ENCODE results near the gene STIP1. TPM values are rescaled to one million over a fixed set of nuclear protein-coding genes. Genes with fewer than 3 reads are reported as not detected.

STIP1 gene
- total RNA-seq (2022; extraction: Qiagen RNA extraction; ENCODE audit: low read depth) = 265 to 294 TPM (median 293 TPM) in 5 replicates

DNA sequence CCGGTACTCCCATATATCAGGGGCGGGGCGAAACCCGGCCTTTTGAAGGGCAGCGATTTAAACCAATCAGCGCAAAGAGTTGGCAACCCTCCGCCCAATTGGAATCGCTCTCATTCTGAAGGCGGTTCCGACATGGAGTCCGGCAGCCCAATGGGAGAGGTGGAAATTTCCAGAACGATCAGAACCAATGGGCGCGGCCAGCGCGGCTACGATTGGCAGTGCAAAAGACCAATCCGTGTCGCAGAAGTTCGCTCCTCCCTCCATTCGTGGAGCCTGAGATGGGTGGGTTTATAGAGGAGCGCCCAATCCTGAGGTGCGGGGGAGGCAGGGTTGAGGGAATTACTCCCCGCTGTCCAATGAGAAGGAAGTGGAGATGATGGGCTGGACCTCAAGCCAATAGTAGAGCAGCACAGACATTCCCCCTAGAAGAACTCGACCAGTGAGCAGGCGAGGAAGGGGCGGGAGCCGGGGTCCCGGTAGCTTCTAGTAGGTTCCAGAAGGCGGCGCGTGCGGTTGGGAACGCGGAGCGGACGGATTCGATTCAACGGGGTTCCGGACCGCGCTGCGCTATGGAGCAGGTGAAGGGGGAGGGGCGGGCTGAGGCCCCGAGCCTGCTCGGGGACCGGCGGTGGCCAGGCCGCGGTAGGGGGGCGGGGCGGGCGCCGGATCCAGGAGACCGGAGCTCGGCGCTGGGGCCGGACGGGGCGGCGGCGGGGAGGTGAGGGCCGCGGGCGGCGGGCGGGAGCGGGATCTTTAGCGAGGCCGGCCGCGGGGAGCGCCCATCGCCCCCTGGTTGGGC is at the start of gene STIP1:
Gene STIP1, plus strand, starts transcription at position 479 of the 799 bp plus-strand sequence. Its CDS starts 91 bp downstream, at position 570.

DNA sequence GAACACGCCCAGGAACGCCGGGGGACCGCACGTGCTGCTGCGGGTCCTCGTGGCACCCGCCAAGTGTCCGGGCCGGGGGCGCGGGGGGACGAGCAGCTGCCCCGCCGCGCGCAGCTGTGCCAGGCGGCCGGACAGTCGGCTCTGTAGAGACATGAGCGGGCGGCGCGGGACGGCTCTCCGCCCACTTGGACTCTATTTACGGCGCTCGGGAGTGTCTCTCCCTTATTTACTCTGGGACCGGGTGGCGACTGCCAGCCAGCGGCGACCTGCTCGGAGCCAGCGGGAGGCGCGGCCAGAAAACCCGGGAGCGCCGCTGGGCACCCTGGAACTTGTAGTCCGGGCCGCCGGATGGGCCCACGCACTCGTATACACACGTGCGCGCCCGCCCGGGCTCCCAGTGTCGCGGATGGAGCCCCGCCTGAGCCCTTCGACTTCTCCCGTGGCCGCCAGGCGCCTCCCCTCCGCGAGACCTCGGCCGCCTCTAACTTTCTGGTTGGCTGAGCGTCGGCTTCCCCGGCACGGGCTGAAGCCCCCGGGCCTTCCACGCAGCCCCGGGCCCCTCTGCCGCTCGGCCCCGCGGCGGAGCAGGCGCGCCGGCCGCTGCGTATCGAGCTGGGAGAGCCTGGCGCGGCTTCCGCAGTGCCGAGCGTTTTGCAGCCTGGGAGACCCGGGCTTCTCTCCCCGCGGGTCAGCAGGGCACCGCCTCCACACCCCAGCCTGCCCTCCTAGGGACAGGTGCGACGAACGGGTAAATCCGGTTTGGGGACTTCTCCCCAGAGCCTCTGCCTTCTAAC is 19.9 kb upstream of the STIP1 start, which contains the start of gene MACROD1:
Gene MACROD1, minus strand, starts transcription at position 272 of the 794 bp plus-strand sequence. Its CDS starts 119 bp downstream, at position 153.

DNA sequence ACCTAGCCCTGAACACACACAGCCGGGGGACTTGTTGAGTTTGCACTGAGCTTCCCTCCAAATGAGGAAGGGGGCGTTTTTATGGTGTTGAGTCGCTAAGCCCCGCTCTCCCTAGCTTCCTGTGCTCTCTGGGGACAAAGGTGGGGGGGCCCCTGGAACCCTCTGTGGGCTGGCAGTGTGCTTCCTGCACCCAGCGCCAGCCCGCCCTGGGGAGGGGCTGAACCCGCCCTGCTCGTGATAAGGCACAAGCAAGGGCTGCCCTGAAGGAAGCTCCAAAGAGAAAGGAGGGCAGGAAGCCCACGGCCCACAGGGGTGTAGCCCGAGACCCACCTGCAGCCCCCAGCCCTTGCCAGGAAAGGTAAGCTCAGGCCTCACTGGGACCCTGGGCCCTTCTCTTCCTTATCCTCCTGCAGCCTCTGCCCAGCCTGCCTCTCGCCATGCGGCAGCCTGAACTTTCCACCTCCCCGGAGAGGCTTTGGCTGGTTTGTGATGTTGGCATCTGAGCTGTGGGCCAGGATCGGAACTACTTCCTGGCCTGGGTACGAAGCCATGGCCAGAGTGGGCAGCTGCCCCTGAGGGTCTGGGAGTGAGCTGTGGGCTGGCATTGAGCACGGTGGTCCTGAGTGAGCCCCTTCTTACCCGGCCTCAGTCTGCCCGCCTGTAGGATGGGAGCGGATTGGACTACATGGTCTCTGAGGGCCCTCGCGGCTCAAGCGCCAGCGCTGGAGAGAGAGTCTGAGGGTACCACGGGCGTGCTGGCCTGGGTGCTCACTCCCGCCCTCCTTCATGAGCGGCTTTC is 20.7 kb downstream of the STIP1 start, which contains the start of gene FERMT3:
Gene FERMT3, plus strand, starts transcription at position 265 of the 799 bp plus-strand sequence. CDS start 644 bp downstream, outside the sequence.

DNA sequence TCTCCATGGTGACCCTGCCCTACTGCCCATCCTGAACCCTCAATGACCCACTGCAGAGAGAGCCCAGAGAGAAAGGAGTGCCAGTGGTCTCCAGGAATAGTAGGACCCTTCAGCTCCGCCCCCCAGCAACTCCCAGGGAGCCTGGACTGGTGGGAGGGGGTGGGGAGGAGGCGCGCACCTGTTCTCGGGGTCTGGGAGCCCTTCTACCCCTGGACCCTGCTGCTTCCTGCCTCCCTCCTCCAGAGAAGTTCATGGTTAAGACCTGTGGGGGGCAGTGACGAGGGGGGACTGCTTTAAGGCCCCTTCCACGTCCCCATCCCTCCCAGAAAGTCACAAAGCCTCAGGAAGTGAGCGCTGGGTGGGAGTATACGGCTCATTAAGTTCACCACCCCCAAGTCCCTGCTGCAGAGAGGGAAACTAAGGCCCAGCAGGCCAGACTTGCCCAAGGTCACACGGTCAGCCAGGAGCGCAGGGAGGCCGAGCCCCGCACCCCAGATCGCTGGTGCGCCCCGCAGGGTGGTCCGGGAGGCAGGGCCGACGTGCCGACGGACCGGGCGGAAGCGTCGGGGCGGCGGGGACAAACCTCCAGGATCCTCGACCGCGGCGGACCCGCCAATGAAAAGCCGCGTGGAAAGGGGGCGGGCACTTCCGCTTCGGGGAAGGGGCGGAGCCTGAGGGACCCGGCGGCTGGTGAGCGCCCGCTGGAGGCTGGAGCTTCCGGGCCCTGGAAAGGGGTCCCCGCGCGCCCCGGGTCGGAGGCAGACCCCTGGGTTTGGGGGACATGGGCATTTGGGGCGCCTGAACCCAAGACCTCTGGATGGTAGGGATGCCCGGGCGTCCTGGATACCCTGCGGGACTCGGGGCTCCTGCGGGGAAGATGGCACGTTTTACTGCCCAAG is 39.9 kb downstream of the STIP1 start, which contains the start of the genes NUDT22 and TRPT1:
Gene NUDT22, plus strand, starts transcription at position 667 of the 899 bp plus-strand sequence. CDS start 379 bp downstream, outside the sequence.
Gene TRPT1, minus strand, starts transcription at position 579 of the 899 bp plus-strand sequence. Its CDS starts 326 bp downstream, at position 253.

DNA sequence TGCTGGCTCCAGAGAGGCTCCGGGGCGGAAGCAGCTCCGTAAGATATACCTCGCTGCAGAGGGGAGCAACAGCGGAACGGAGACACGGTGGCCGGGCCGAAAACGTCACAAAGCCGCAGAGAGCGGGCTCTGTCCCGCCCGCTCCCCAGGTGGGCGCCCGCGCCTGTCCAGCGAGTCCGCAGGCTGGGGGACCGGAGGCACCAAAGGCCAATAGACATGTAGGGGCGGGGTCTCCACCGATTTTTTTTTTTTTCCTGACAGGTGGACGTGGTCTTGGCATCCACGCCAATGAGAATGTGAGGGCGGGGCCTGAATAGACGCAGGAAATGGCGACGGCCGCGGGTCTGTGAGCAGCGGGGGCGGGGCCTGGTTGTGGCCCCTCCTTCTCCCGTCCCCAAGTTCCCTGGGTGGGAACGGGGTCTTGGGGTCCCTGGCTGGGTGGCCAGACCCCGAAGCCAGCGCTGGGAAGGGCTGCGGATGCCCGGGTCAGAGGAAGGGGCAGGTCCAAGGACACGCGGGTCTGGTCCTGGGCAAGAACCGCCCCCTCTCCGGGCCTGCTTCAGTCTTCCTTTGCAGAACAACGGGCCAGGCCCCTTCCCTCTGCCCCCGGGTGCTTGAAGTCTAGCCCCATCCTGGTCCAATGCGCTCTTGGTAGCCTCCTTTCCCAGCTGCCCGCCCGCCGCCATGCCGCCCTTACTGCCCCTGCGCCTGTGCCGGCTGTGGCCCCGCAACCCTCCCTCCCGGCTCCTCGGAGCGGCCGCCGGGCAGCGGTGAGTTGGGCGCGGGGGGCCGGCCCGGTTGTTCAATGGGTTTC is 44.4 kb downstream of the STIP1 start, which contains the start of gene DNAJC4:
Gene DNAJC4, plus strand, starts transcription at position 378 of the 814 bp plus-strand sequence. Its CDS starts 307 bp downstream, at position 685.

DNA sequence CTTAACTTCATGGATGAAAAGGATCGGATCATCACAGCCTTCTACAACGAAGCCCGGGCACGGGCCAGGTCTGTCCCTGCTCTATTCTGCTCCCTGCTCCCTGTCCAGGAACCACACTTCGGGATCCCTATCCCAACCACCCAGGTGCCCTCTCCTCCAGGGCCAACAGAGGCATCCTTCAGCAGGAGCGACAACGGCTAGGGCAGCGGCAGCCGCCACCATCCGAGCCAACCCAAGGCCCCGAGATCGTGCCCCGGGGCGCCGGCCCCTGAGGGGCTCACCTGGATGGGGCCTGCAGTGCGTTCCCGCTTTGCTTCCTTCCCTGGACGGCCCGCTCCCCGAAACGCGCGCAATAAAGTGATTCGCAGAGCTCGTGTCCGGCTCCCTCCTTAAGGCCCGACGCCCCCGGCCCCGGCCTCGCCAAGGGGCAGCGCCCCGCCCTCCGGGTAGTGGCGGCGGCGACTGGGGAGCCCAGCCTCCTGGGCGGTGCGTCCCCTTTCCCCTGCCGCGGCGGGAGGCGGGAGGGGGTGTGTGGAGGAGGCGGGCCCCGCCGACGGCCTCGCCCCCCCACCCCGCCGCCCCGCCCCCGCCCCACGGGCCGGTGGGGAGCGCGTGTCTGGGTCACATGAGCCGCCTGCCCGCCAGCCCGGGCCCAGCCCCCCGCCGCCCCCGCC is 48.1 kb downstream of the STIP1 start, which contains the start of gene VEGFB:
Gene VEGFB, plus strand, starts transcription at position 672 of the 674 bp plus-strand sequence. CDS start 250 bp downstream, outside the sequence.

DNA sequence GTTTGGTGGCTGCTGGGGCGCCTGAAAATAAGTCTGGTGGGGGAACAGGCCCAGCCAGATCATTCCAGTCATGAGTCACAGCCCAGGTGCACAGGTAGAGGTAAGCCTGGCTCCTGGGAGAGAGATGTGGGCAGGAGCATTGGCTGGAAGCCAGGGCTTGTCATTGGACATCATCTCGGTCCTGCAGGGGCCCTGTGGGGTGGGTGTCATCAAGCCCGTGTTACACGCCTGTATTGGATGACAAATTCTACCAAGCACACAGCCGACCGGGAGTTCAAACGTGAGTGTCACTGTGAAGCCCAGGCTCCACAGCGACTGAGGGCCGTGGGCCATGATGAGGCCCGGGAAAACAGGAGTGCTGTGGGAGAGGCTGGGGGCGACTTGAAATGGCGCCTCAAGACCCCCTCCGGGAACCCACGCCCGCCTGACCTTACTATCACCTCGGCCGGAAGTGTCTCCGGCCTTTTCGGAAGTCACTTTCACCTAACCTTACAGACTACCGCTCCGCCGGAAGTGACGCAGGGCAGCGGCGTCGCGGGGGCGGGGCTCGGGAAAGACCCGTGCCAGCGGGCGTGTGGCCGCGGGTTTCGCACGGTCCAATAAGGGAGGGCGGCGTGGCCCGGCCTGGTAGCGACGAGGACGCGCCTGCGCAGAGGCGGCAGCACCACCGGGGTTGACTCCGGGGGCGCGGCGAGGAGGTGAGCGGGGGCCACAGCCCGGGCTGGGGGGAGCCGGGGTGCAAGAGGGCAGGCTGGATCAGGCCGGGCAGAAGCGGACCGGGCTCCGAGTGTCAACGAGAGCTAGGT is 54.7 kb downstream of the STIP1 start, which contains the start of gene FKBP2:
Gene FKBP2, plus strand, starts transcription at position 661 of the 806 bp plus-strand sequence. CDS start 1,293 bp downstream, outside the sequence.

DNA sequence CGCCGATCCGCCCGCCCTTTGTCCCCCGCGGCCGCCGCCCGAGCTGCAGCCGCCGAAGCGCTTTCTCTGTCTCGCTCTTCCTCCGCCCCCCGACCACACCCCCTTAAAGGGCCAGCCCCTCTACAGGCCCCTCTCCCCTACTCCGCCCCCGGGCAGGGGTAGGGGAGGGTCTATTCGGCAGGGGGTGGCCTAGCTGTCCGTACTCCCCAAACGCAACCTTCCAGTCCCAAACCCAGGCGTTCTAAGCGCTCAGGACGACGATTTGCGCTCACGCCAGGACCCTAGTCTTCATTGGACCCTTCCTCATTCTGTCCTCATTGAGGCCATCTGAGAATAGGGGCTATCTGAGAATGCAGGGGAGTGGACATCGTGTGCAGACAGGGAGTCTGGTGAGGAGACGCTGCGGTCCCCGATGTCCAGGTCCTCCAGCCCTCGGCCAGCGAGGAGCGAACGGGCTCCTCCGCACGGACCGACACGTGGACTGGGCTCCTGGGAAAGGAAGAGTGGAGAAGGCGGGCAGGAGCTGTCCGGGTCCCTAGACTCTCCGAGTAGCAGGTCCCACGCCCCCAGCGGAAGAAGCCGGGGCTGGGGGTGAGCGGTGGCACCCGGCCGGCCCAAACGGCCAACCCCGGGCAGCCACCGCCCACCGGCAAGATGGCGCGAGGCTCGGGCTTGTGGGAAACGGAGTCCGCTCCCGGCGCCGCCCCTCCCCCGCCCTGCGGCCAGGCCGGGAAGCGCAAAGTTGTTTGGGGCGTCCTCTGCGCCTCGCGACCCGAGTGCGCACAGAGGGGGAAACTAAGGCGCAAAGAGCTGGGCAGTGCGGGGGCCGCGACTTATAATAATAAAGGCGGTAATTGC is 61.1 kb downstream of the STIP1 start, which contains the start of gene PPP1R14B:
Gene PPP1R14B, minus strand, starts transcription at position 73 of the 858 bp plus-strand sequence. CDS start 270 bp downstream, outside the sequence.

DNA sequence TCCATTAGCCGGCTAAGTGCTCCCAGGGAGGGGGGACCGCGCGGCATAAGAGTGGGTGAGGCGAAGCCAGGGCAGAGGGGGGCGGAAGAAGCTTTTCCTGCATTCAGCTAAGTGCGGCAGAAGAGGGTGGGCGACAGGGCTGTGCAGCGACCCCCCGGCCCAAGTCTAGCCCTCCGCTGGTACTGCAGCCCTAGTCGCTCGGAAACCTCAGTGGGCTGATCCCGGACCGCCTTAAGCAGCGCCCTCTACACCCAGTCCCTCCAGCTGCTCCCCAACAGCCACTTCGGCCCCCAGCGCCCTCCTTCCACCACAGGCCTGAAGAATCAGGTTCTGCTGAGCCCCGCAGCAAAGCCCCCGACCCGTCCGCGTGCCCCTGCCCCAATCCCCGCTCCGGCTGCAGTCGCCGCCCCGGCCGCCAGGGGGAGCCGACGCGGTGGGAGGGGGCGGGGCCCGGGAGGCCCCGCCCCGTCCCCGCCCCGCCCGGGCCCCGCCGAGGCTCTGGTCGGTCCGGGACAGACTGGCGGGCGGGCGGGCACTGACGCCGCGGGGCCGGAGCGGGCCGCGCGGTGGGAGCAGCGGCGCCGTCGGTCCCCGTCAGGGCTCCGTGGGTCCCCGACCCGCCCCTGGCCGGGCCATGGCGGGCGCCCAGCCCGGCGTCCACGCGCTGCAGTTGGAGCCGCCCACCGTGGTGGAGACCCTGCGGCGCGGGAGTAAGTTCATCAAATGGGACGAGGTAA is 65.2 kb downstream of the STIP1 start, which contains the start of gene PLCB3:
Gene PLCB3, plus strand, starts transcription at position 515 of the 737 bp plus-strand sequence. Its CDS starts 120 bp downstream, at position 635.

Other genes with a start within 250 kb of the STIP1 start
- gene NAA40, start 247.2 kb upstream of the STIP1 start, total RNA-seq (2022; extraction: Qiagen RNA extraction; ENCODE audit: low read depth) = 15.1 to 19.0 TPM (median 18.3 TPM) in 5 replicates
- 629 to 1,059 TPM (median 1,023 TPM) in 5 replicates for gene COX8A, start 211.6 kb upstream of the STIP1 start, total RNA-seq (2022; extraction: Qiagen RNA extraction; ENCODE audit: low read depth)
- gene OTUB1, start 199.7 kb upstream of the STIP1 start, total RNA-seq (2022; extraction: Qiagen RNA extraction; ENCODE audit: low read depth) = 109 to 134 TPM (median 129 TPM) in 5 replicates
- 0.05 to 0.09 TPM (median 0.08 TPM) in 4 of 5 replicates, not detected in the other for gene FLRT1, start 150.2 kb upstream of the STIP1 start, total RNA-seq (2022; extraction: Qiagen RNA extraction; ENCODE audit: low read depth)
- 7.6 to 13.8 TPM (median 13.3 TPM) in 5 replicates for gene MACROD1, start 20.1 kb upstream of the STIP1 start, total RNA-seq (2022; extraction: Qiagen RNA extraction; ENCODE audit: low read depth)
- gene FERMT3, start 20.6 kb downstream of the STIP1 start, total RNA-seq (2022; extraction: Qiagen RNA extraction; ENCODE audit: low read depth) = 1.6 to 4.1 TPM (median 2.1 TPM) in 5 replicates
- gene TRPT1, start 40.0 kb downstream of the STIP1 start, total RNA-seq (2022; extraction: Qiagen RNA extraction; ENCODE audit: low read depth) = 18.6 to 27.7 TPM (median 26.4 TPM) in 5 replicates
- gene NUDT22, start 40.1 kb downstream of the STIP1 start, total RNA-seq (2022; extraction: Qiagen RNA extraction; ENCODE audit: low read depth) = 28.5 to 44.9 TPM (median 38.1 TPM) in 5 replicates
- 19.4 to 21.3 TPM (median 20.1 TPM) in 5 replicates for gene DNAJC4, start 44.4 kb downstream of the STIP1 start, total RNA-seq (2022; extraction: Qiagen RNA extraction; ENCODE audit: low read depth)
- gene VEGFB, start 48.4 kb downstream of the STIP1 start, total RNA-seq (2022; extraction: Qiagen RNA extraction; ENCODE audit: low read depth) = 35.7 to 54.5 TPM (median 51.4 TPM) in 5 replicates
- gene FKBP2, start 54.9 kb downstream of the STIP1 start, total RNA-seq (2022; extraction: Qiagen RNA extraction; ENCODE audit: low read depth) = 125 to 150 TPM (median 146 TPM) in 5 replicates
- 208 to 393 TPM (median 373 TPM) in 5 replicates for gene PPP1R14B, start 60.8 kb downstream of the STIP1 start, total RNA-seq (2022; extraction: Qiagen RNA extraction; ENCODE audit: low read depth)
- 16.6 to 24.0 TPM (median 21.3 TPM) in 5 replicates for gene PLCB3, start 65.4 kb downstream of the STIP1 start, total RNA-seq (2022; extraction: Qiagen RNA extraction; ENCODE audit: low read depth)
- gene BAD, start 98.5 kb downstream of the STIP1 start, total RNA-seq (2022; extraction: Qiagen RNA extraction; ENCODE audit: low read depth) = 72.9 to 105 TPM (median 99.7 TPM) in 5 replicates
- 32.8 to 51.3 TPM (median 49.8 TPM) in 5 replicates for gene GPR137, start 99.7 kb downstream of the STIP1 start, total RNA-seq (2022; extraction: Qiagen RNA extraction; ENCODE audit: low read depth)
- gene KCNK4, start 105.1 kb downstream of the STIP1 start, total RNA-seq (2022; extraction: Qiagen RNA extraction; ENCODE audit: low read depth) = 0.07 to 0.24 TPM in 2 of 5 replicates, not detected in the others
- gene CATSPERZ, start 114.2 kb downstream of the STIP1 start, total RNA-seq (2022; extraction: Qiagen RNA extraction; ENCODE audit: low read depth) = 2.3 to 3.7 TPM (median 2.9 TPM) in 5 replicates
- 43.1 to 65.2 TPM (median 62.7 TPM) in 5 replicates for gene ESRRA, start 119.4 kb downstream of the STIP1 start, total RNA-seq (2022; extraction: Qiagen RNA extraction; ENCODE audit: low read depth)
- 399 to 480 TPM (median 435 TPM) in 5 replicates for gene TRMT112, start 131.4 kb downstream of the STIP1 start, total RNA-seq (2022; extraction: Qiagen RNA extraction; ENCODE audit: low read depth)
- 370 to 514 TPM (median 489 TPM) in 5 replicates for gene PRDX5, start 131.9 kb downstream of the STIP1 start, total RNA-seq (2022; extraction: Qiagen RNA extraction; ENCODE audit: low read depth)
- gene CCDC88B, start 154.0 kb downstream of the STIP1 start, total RNA-seq (2022; extraction: Qiagen RNA extraction; ENCODE audit: low read depth) = 10.8 to 13.4 TPM (median 12.2 TPM) in 5 replicates
- 54.4 to 70.5 TPM (median 64.5 TPM) in 5 replicates for gene RPS6KA4, start 173.0 kb downstream of the STIP1 start, total RNA-seq (2022; extraction: Qiagen RNA extraction; ENCODE audit: low read depth)